Testis (tissue), 2 donors: ENCODE measurements around the gene DPP10.

Source experiments
- CTCF ChIP-seq, 3 experiments: fragments of 450-650 bp in 2 of 3; fragments of 200-600 bp in 1 of 3; sonication (generic) in 1 of 3; IDR thresholded peaks; one replicate each; pipeline ENCODE4 v1.5.1; 2016 to 2019; ENCODE audit warnings: antibody characterized with exemption in 3 of 3, mild to moderate bottlenecking in 2 of 3, moderate library complexity in 1 of 3
- POLR2A ChIP-seq: fragments of 450-650 bp; IDR thresholded peaks from one replicate; pipeline ENCODE4 v1.6.1; 2017; ENCODE audit warnings: antibody characterized with exemption, mild to moderate bottlenecking, moderate library complexity

GRCh38 chr2:115359550-115359949 is 917.1 kb downstream of the DPP10 start:
- TF ChIP-seq CTCF (IDR thresholded peaks at IDR 0.05) (no peak), POLR2A (no peak)
